ENCODE data around the gene CHD2. TPM values are rescaled to one million over a fixed set of nuclear protein-coding genes. Genes with fewer than 3 reads are reported as not detected.

The CHD2 gene
- total RNA-seq, 1 experiment from 2014 or later = 85.0 TPM

DNA sequence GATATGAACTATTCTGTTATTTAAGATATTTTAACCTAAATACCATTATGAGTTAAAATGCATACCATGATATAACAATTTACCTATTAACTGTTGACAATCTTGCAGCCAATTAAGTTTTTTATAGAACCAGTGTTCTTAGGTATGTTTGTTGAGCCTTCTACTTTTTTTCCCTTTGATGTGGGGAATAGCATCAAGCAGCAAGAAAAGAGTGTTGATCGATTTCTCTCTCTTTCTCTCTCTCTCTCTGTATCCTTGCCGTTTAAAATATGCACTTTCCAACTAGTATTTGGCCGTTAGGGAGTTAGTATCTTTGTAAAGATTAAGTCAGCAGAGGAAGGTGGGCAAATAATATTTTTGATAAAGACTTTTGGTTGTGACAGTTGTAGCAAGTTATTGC is 5.9 kb downstream of the CHD2 start:
- H3K27me3 Mint-ChIP-seq (ENCODE audit: insufficient read depth, unreplicated experiment) = no peaks in the 10 kb centered on the region
- Histone ChIP-seq H3K9me3 (no peaks in the 10 kb centered on the region), H3K36me3 (ENCODE audit: control insufficient read depth, insufficient read depth, low read length) (no peaks in the 10 kb centered on the region; the same call in 1 of the 2 replicates), H3K4me3 (ENCODE audit: low read depth, low read length) (no peak overlapping the region), H3K27me3 (replicated peaks; ENCODE audit: control insufficient read depth, insufficient read depth, low read length) (no peaks in the 10 kb centered on the region), H3K4me1 (peaks cover 56% of the 10 kb centered on the region)
- H3K4me1 Mint-ChIP-seq (ENCODE audit: low read depth, unreplicated experiment) = peaks cover 52% of the 10 kb centered on the region
- peaks cover 86% of the 10 kb centered on the region for H3K36me3 Mint-ChIP-seq (ENCODE audit: insufficient read depth, unreplicated experiment)
- ChIA-PET POLR2A (no interaction called here), CTCF (no interaction called here)
- no peak overlapping the region for H3K4me3 Mint-ChIP-seq (ENCODE audit: unreplicated experiment)
- H3K9me3 Mint-ChIP-seq (ENCODE audit: unreplicated experiment) = no peaks in the 10 kb centered on the region
- H3K27ac Mint-ChIP-seq (ENCODE audit: unreplicated experiment) = peak overlapping the region; percentile 63
- intact Hi-C loops (cut with micrococcal nuclease; ENCODE audit: unreplicated experiment) = no loop called here
- TF ChIP-seq, protein P1, sequence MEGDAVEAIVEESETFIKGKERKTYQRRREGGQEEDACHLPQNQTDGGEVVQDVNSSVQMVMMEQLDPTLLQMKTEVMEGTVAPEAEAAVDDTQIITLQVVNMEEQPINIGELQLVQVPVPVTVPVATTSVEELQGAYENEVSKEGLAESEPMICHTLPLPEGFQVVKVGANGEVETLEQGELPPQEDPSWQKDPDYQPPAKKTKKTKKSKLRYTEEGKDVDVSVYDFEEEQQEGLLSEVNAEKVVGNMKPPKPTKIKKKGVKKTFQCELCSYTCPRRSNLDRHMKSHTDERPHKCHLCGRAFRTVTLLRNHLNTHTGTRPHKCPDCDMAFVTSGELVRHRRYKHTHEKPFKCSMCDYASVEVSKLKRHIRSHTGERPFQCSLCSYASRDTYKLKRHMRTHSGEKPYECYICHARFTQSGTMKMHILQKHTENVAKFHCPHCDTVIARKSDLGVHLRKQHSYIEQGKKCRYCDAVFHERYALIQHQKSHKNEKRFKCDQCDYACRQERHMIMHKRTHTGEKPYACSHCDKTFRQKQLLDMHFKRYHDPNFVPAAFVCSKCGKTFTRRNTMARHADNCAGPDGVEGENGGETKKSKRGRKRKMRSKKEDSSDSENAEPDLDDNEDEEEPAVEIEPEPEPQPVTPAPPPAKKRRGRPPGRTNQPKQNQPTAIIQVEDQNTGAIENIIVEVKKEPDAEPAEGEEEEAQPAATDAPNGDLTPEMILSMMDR (IDR thresholded peaks at IDR 0.05; ENCODE audit: insufficient read depth in 1 of 2, low read depth in 1 of 2, low read length in 1 of 2, severe bottlenecking in 1 of 2, unreplicated experiment in 1 of 2) = no peak
- BruUV-seq (replicated peaks) = no TSS peak
- DNase-seq = no peak

DNA sequence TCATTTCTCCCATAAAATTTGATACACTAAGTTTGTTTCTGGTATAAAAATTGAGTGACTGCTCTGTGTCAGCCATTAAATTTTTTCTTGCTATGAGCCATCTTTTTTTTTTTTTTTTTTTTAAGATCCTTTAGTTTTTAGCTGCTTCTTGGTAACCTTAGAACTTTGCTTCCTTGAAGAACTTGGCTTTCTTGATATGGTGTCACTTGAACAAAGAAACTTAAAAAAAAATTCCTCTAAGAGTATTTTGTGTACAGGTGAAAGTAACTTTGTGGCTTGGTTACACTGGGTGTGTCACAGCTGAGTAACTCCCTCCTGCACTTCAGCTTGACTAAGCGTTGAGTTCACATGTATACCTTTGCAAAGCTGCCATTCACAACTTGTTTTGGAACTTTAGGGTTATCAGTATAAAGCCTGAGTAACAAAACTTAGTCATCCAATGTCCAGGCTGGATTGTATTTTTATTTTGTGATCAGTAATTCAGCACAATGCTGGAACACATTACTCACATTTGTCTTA is 6.5 kb downstream of the CHD2 start:
- no peaks in the 10 kb centered on the region for H3K27me3 ChIP-seq (replicated peaks; ENCODE audit: control insufficient read depth, insufficient read depth, low read length)
- H3K36me3 ChIP-seq (ENCODE audit: control insufficient read depth, insufficient read depth, low read length) = no peaks in the 10 kb centered on the region
- TF ChIP-seq, protein P1 (IDR thresholded peaks at IDR 0.05; ENCODE audit: insufficient read depth in 1 of 2, low read depth in 1 of 2, low read length in 1 of 2, severe bottlenecking in 1 of 2, unreplicated experiment in 1 of 2) = no peak
- no peaks in the 10 kb centered on the region for H3K9me3 Mint-ChIP-seq (ENCODE audit: unreplicated experiment)
- H3K27ac Mint-ChIP-seq (ENCODE audit: unreplicated experiment) = peak overlapping the region; percentile 63
- intact Hi-C loops (cut with micrococcal nuclease; ENCODE audit: unreplicated experiment) = no loop called here
- peaks cover 86% of the 10 kb centered on the region for H3K36me3 Mint-ChIP-seq (ENCODE audit: insufficient read depth, unreplicated experiment)
- DNase-seq = no peak
- no TSS peak for BruUV-seq (replicated peaks)
- H3K4me3 Mint-ChIP-seq (ENCODE audit: unreplicated experiment) = no peak overlapping the region
- peaks cover 59% of the 10 kb centered on the region for H3K4me1 Mint-ChIP-seq (ENCODE audit: low read depth, unreplicated experiment)
- peaks cover 62% of the 10 kb centered on the region for H3K4me1 ChIP-seq
- ChIA-PET CTCF (no interaction called here), POLR2A (no interaction called here)
- H3K4me3 ChIP-seq (ENCODE audit: low read depth, low read length) = no peak overlapping the region
- H3K9me3 ChIP-seq = no peaks in the 10 kb centered on the region
- H3K27me3 Mint-ChIP-seq (ENCODE audit: insufficient read depth, unreplicated experiment) = no peaks in the 10 kb centered on the region

DNA sequence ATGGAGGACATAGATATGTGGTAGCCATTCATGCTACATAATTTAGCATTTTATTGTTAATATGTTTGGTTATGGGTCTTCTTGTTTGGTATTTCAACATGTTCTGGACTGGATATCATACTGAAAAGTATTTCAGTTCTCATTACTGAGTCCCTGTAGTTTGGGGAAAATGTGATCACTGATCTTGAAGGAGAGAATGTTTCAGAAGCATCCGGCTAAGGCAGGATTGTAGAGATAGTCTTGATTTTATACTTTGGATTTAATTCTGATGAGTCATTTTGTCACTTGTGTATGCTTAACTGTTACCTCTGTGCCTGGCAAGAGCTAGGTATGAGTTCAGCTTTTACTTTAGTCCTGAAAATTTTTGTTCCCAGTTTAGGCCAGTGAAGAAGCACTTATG is 7.1 kb downstream of the CHD2 start:
- Histone ChIP-seq H3K9me3 (no peaks in the 10 kb centered on the region), H3K36me3 (ENCODE audit: control insufficient read depth, insufficient read depth, low read length) (no peaks in the 10 kb centered on the region), H3K27me3 (replicated peaks; ENCODE audit: control insufficient read depth, insufficient read depth, low read length) (no peaks in the 10 kb centered on the region), H3K4me3 (ENCODE audit: low read depth, low read length) (no peak overlapping the region), H3K4me1 (peaks cover 68% of the 10 kb centered on the region)
- BruUV-seq (replicated peaks) = no TSS peak
- ChIA-PET CTCF (no interaction called here), POLR2A (interaction anchor here (0.9 kb wide), 1 partner anchor 98 kb away, joined by 6 read pairs; no protein-coding TSS in a partner anchor)
- Mint-ChIP-seq H3K9me3 (ENCODE audit: unreplicated experiment) (no peaks in the 10 kb centered on the region), H3K27me3 (ENCODE audit: insufficient read depth, unreplicated experiment) (no peaks in the 10 kb centered on the region), H3K27ac (ENCODE audit: unreplicated experiment) (peak overlapping the region; percentile 65), H3K4me1 (ENCODE audit: low read depth, unreplicated experiment) (peaks cover 64% of the 10 kb centered on the region), H3K36me3 (ENCODE audit: insufficient read depth, unreplicated experiment) (peaks cover 92% of the 10 kb centered on the region), H3K4me3 (ENCODE audit: unreplicated experiment) (no peak overlapping the region)
- no peak for DNase-seq
- TF ChIP-seq, protein P1 (IDR thresholded peaks at IDR 0.05; ENCODE audit: insufficient read depth in 1 of 2, low read depth in 1 of 2, low read length in 1 of 2, severe bottlenecking in 1 of 2, unreplicated experiment in 1 of 2) = no peak
- intact Hi-C loops (cut with micrococcal nuclease; ENCODE audit: unreplicated experiment) = no loop called here

Data from Caco-2 (cell line).